WTC11 (cell line): ENCODE measurements around the gene CIP2A. TPM values are rescaled to one million over a fixed set of nuclear protein-coding genes. Genes with fewer than 3 reads are reported as not detected.

ENCODE experiments used
- ATAC-seq: fragments of 200-7000 bp; cut with Tn5 transposase; 2 replicates; pipeline ENCODE4 v1.10.0; 2021; ENCODE audit warnings: mild to moderate bottlenecking, moderate library complexity
- CTCF ChIA-PET: fragments of 300-600 bp; sonication (Branson Sonifier 250); formaldehyde crosslinking; loops from one replicate; lab custom pipeline; 2021; ENCODE audit warnings: antibody characterized with exemption; lab: Charles Lee
- POLR2A ChIA-PET: fragments of 350-600 bp; sonication (Branson Sonifier 250); formaldehyde crosslinking; loops from one replicate; lab custom pipeline; 2021; ENCODE audit warnings: antibody characterized with exemption; lab: Charles Lee
- DNase-seq: peaks from one replicate; pipeline ENCODE4 v3.0.0; 2021; ENCODE audit warnings: low spot score
- H3K27ac Mint-ChIP-seq: 2 replicates; pipeline ENCODE4 v1.8.0; 2021; ENCODE audit warnings: mixed read lengths
- H3K27me3 Mint-ChIP-seq: 2 replicates; pipeline ENCODE4 v1.8.0; 2021; ENCODE audit warnings: low read depth, mild to moderate bottlenecking, moderate library complexity, mixed read lengths
- H3K36me3 Mint-ChIP-seq: 2 replicates; pipeline ENCODE4 v1.8.0; 2021; ENCODE audit warnings: mixed read lengths
- H3K4me1 Mint-ChIP-seq: 2 replicates; pipeline ENCODE4 v1.8.0; 2022; ENCODE audit warnings: mixed read lengths
- H3K4me3 Mint-ChIP-seq: 2 replicates; pipeline ENCODE4 v1.8.0; 2021; ENCODE audit warnings: mild to moderate bottlenecking, moderate library complexity, mixed read lengths
- H3K9me3 Mint-ChIP-seq: 2 replicates; pipeline ENCODE4 v1.8.0; 2021; ENCODE audit warnings: mixed read lengths
- ATF1 ChIP-seq: sonication (generic); formaldehyde crosslinking; IDR thresholded peaks from 2 replicates; pipeline ENCODE4 v1.8.1; 2023; ENCODE audit warnings: mild to moderate bottlenecking, moderate library complexity, missing genetic modification reagents
- CBFB ChIP-seq: sonication (generic); formaldehyde crosslinking; IDR thresholded peaks from 2 replicates; pipeline ENCODE4 v1.8.1; 2022; ENCODE audit warnings: mild to moderate bottlenecking, low read depth, missing genetic modification reagents
- E2F5 ChIP-seq: sonication (generic); formaldehyde crosslinking; IDR thresholded peaks from 2 replicates; pipeline ENCODE4 v1.8.1; 2022; ENCODE audit warnings: mild to moderate bottlenecking, moderate library complexity, missing genetic modification reagents
- FOXK1 ChIP-seq: sonication (generic); formaldehyde crosslinking; IDR thresholded peaks from 2 replicates; pipeline ENCODE4 v1.8.0; 2022; ENCODE audit warnings: mild to moderate bottlenecking, moderate library complexity, missing genetic modification reagents
- FOXP1 ChIP-seq: sonication (generic); formaldehyde crosslinking; IDR thresholded peaks from 2 replicates; pipeline ENCODE4 v1.8.0; 2022; ENCODE audit warnings: missing genetic modification reagents, mild to moderate bottlenecking, moderate library complexity, borderline replicate concordance
- GTF2I ChIP-seq: fragments of 250-450 bp; sonication (Bioruptor Pico); conservative IDR thresholded peaks from 2 replicates; pipeline ENCODE4 v1.4.0; 2021; ENCODE audit warnings: mild to moderate bottlenecking
- HMGXB4 ChIP-seq: sonication (generic); formaldehyde crosslinking; IDR thresholded peaks from 2 replicates; pipeline ENCODE4 v1.8.1; 2023; ENCODE audit warnings: mild to moderate bottlenecking, moderate library complexity, missing genetic modification reagents
- MAX ChIP-seq: sonication (generic); formaldehyde crosslinking; IDR thresholded peaks from 2 replicates; pipeline ENCODE4 v1.8.0; 2022; ENCODE audit warnings: mild to moderate bottlenecking, missing genetic modification reagents
- MXD4 ChIP-seq: fragments of 250-450 bp; sonication (Bioruptor Pico); IDR thresholded peaks from 2 replicates; pipeline ENCODE4 v1.8.0; 2021; ENCODE audit warnings: mild to moderate bottlenecking, moderate library complexity, borderline replicate concordance
- MYBL2 ChIP-seq: sonication (generic); formaldehyde crosslinking; IDR thresholded peaks from 2 replicates; pipeline ENCODE4 v1.8.1; 2023; ENCODE audit warnings: mild to moderate bottlenecking, moderate library complexity, missing genetic modification reagents
- NR1H2 ChIP-seq: sonication (generic); formaldehyde crosslinking; IDR thresholded peaks from 2 replicates; pipeline ENCODE4 v1.9.0; 2021; ENCODE audit warnings: mild to moderate bottlenecking, moderate library complexity, missing genetic modification reagents
- PRDM15 ChIP-seq: sonication (generic); formaldehyde crosslinking; IDR thresholded peaks from 2 replicates; pipeline ENCODE4 v1.8.0; 2022; ENCODE audit warnings: missing genetic modification reagents
- PREB ChIP-seq: sonication (generic); formaldehyde crosslinking; IDR thresholded peaks from 2 replicates; pipeline ENCODE4 v1.8.1; 2022; ENCODE audit warnings: mild to moderate bottlenecking, missing genetic modification reagents, moderate library complexity, borderline replicate concordance
- SMAD4 ChIP-seq: sonication (generic); formaldehyde crosslinking; IDR thresholded peaks from 2 replicates; pipeline ENCODE4 v1.8.0; 2022; ENCODE audit warnings: mild to moderate bottlenecking, missing genetic modification reagents
- SP1 ChIP-seq: sonication (generic); formaldehyde crosslinking; conservative IDR thresholded peaks from 2 replicates; pipeline ENCODE4 v1.8.1; 2022; ENCODE audit warnings: missing genetic modification reagents
- STAT6 ChIP-seq: sonication (generic); formaldehyde crosslinking; conservative IDR thresholded peaks from 2 replicates; pipeline ENCODE4 v1.8.1; 2023; ENCODE audit warnings: mild to moderate bottlenecking, low read depth, missing genetic modification reagents, moderate library complexity
- ZBTB43 ChIP-seq: sonication (generic); formaldehyde crosslinking; IDR thresholded peaks from 2 replicates; pipeline ENCODE4 v1.8.1; 2023; ENCODE audit warnings: mild to moderate bottlenecking, missing genetic modification reagents
- ZNF281 ChIP-seq: sonication (generic); formaldehyde crosslinking; IDR thresholded peaks from 2 replicates; pipeline ENCODE4 v1.8.0; 2023; ENCODE audit warnings: mild to moderate bottlenecking, missing genetic modification reagents
- ZNF671 ChIP-seq: fragments of 250-450 bp; sonication (Bioruptor Pico); IDR thresholded peaks from 2 replicates; pipeline ENCODE4 v1.8.0; 2021; ENCODE audit warnings: mild to moderate bottlenecking
- total RNA-seq: library from RNA; stranded (reverse); gene quantifications from 3 replicates; pipeline ENCODE4 v1.2.3, GENCODE V29; 2021

The CIP2A gene
- total RNA-seq, 1 experiment from 2014 or later: 32.8 TPM

- TF ChIP-seq HMGXB4 (CRISPR knock-in tag) (no peak), ZBTB43 (no peak)
Observed at GRCh38 chr3:108578064-108578463, 11.2 kb downstream of the CIP2A start (continued).

GRCh38 chr3:108569336-108569735 lies 19.9 kb downstream of the CIP2A start:
- H3K36me3 Mint-ChIP-seq: peaks cover 23% of the 10 kb centered on the region
- H3K27me3 Mint-ChIP-seq: no peaks in the 10 kb centered on the region
- H3K27ac Mint-ChIP-seq: no peak overlapping the region
- DNase-seq (no peak), ATAC-seq (no peak)
- H3K9me3 Mint-ChIP-seq: no peaks in the 10 kb centered on the region
- H3K4me1 Mint-ChIP-seq: no peaks in the 10 kb centered on the region
- H3K4me3 Mint-ChIP-seq: no peak overlapping the region
- POLR2A ChIA-PET: no interaction called here
- CTCF ChIA-PET: no interaction called here
- TF ChIP-seq STAT6 (CRISPR knock-in tag) (no peak), NR1H2 (CRISPR knock-in tag) (no peak), SMAD4 (no peak), ATF1 (no peak), CBFB (CRISPR knock-in tag) (no peak), GTF2I (CRISPR knock-in tag) (no peak), FOXP1 (CRISPR knock-in tag) (no peak), PREB (CRISPR knock-in tag) (no peak), MAX (no peak)

- Mint-ChIP-seq H3K27me3 (no peaks in the 10 kb centered on the region), H3K4me3 (no peak overlapping the region), H3K27ac (no peak overlapping the region), H3K36me3 (peaks cover 22% of the 10 kb centered on the region), H3K4me1 (no peaks in the 10 kb centered on the region), H3K9me3 (no peaks in the 10 kb centered on the region)
- ATAC-seq: no peak
- ChIA-PET POLR2A (no interaction called here), CTCF (interaction anchor here (1.0 kb wide), 1 partner anchor 14 kb away, joined by 4 read pairs; no protein-coding TSS in a partner anchor)
- no peak for DNase-seq
- TF ChIP-seq SP1 (CRISPR knock-in tag): no peak
- TF ChIP-seq MYBL2 (CRISPR knock-in tag): no peak
- TF ChIP-seq ZNF671 (CRISPR knock-in tag): no peak
- no peak for TF ChIP-seq FOXK1 (CRISPR knock-in tag)
- no peak for TF ChIP-seq PRDM15 (CRISPR knock-in tag)
- no peak for TF ChIP-seq MXD4 (CRISPR knock-in tag)
- TF ChIP-seq E2F5 (CRISPR knock-in tag): no peak
- no peak for TF ChIP-seq ZNF281 (CRISPR knock-in tag)
Observed at GRCh38 chr3:108566599-108566998, 22.6 kb downstream of the CIP2A start.
